Mesenchymal stem cell (in vitro differentiated cells and primary cell): ENCODE measurements around the gene DNAJB6.

Experiments
- DNase-seq: peaks from one replicate; pipeline ENCODE4 v3.0.0-alpha.2; 2013
- H2AFZ ChIP-seq: one replicate; pipeline ENCODE4 v1.6.1; 2013; ENCODE audit warnings: low read depth, mild to moderate bottlenecking, control low read depth, inconsistent platforms, low read length, moderate library complexity
- H2AK5ac ChIP-seq: 2 replicates; pipeline ENCODE4 v1.6.1; 2013; ENCODE audit warnings: low read length, moderate library complexity, mild to moderate bottlenecking, inconsistent platforms; ENCODE audit not compliant: severe bottlenecking
- H2BK120ac ChIP-seq: one replicate; pipeline ENCODE4 v1.6.1; 2013; ENCODE audit warnings: low read depth, mild to moderate bottlenecking, inconsistent platforms, low read length, moderate library complexity
- H2BK12ac ChIP-seq, 2 experiments: one replicate each; pipeline ENCODE4 v1.6.1; 2013; ENCODE audit warnings: inconsistent platforms in 2 of 2, low read length in 2 of 2, mild to moderate bottlenecking in 2 of 2, moderate library complexity in 2 of 2, control low read depth in 1 of 2
- H2BK15ac ChIP-seq: one replicate; pipeline ENCODE4 v1.6.1; 2013; ENCODE audit warnings: mild to moderate bottlenecking, low read depth, inconsistent platforms; ENCODE audit not compliant: poor library complexity, severe bottlenecking
- H2BK5ac ChIP-seq: 2 replicates; pipeline ENCODE4 v1.6.1; 2013; ENCODE audit warnings: low read depth, mild to moderate bottlenecking, low read length, control low read depth, inconsistent platforms; ENCODE audit not compliant: poor library complexity, severe bottlenecking
- H3K14ac ChIP-seq, 2 experiments: one replicate each; pipeline ENCODE4 v1.6.1; 2013; ENCODE audit warnings: inconsistent platforms in 2 of 2, low read length in 2 of 2, control low read depth in 1 of 2, mild to moderate bottlenecking in 1 of 2, moderate library complexity in 1 of 2
- H3K18ac ChIP-seq, 2 experiments: one replicate each; pipeline ENCODE4 v1.6.1; 2013; ENCODE audit warnings: inconsistent platforms in 2 of 2, low read length in 2 of 2, control low read depth in 1 of 2, low read depth in 1 of 2, mild to moderate bottlenecking in 1 of 2
- H3K23ac ChIP-seq, 2 experiments: one replicate each; pipeline ENCODE4 v1.6.1; 2013; ENCODE audit warnings: inconsistent platforms in 2 of 2, low read length in 2 of 2, mild to moderate bottlenecking in 2 of 2, moderate library complexity in 2 of 2, control low read depth in 1 of 2
- H3K27ac ChIP-seq: 2 replicates; pipeline ENCODE4 v1.5.1; 2013; ENCODE audit warnings: mild to moderate bottlenecking, moderate library complexity, low read length, control low read depth, inconsistent platforms; ENCODE audit not compliant: poor library complexity, severe bottlenecking
- H3K27me3 ChIP-seq, 2 experiments: 2 replicates each; pipeline versions ENCODE4 v1.6.1 to v1.7.0; 2013; ENCODE audit warnings: low read length in 2 of 2, mild to moderate bottlenecking in 2 of 2, moderate library complexity in 2 of 2, control low read depth in 1 of 2, inconsistent platforms in 1 of 2; ENCODE audit not compliant: control insufficient read depth in 1 of 2, insufficient read depth in 1 of 2
- H3K36me3 ChIP-seq, 2 experiments: 2 replicates each; pipeline versions ENCODE4 v1.6.1 to v1.7.0; 2013; ENCODE audit warnings: low read length in 2 of 2, control low read depth in 1 of 2, inconsistent platforms in 1 of 2, low read depth in 1 of 2, mild to moderate bottlenecking in 1 of 2; ENCODE audit not compliant: insufficient read depth in 2 of 2, control insufficient read depth in 1 of 2
- H3K4ac ChIP-seq, 2 experiments: one replicate each; pipeline ENCODE4 v1.6.1; 2013; ENCODE audit warnings: inconsistent platforms in 2 of 2, low read length in 2 of 2, mild to moderate bottlenecking in 2 of 2, moderate library complexity in 2 of 2, control low read depth in 1 of 2, low read depth in 1 of 2
- H3K4me1 ChIP-seq: 2 replicates; pipeline ENCODE4 v1.6.1; 2013; ENCODE audit warnings: low read depth, low read length, control low read depth; ENCODE audit not compliant: control insufficient read depth, insufficient read depth
- H3K4me2 ChIP-seq: 2 replicates; pipeline ENCODE4 v1.6.1; 2013; ENCODE audit warnings: low read length, mild to moderate bottlenecking, inconsistent platforms; ENCODE audit not compliant: poor library complexity, severe bottlenecking
- H3K4me3 ChIP-seq, 2 experiments: 2 replicates each; pipeline versions ENCODE4 v1.5.1 to v1.7.0; 2013; ENCODE audit warnings: low read length in 2 of 2, mild to moderate bottlenecking in 2 of 2, control low read depth in 1 of 2, low read depth in 1 of 2; ENCODE audit not compliant: insufficient read depth in 1 of 2
- H3K79me1 ChIP-seq: replicated peaks from 2 replicates; pipeline ENCODE4 v1.6.1; 2013; ENCODE audit warnings: mild to moderate bottlenecking, control low read depth, low read length, inconsistent platforms; ENCODE audit not compliant: poor library complexity, severe bottlenecking
- H3K9ac ChIP-seq: 2 replicates; pipeline ENCODE4 v1.7.0; 2013; ENCODE audit warnings: mild to moderate bottlenecking, low read length, moderate library complexity
- H3K9me3 ChIP-seq: 2 replicates; pipeline ENCODE4 v1.7.0; 2013; ENCODE audit warnings: mild to moderate bottlenecking, low read length; ENCODE audit not compliant: control insufficient read depth
- H4K8ac ChIP-seq: one replicate; pipeline ENCODE4 v1.6.1; 2013; ENCODE audit warnings: inconsistent platforms, mild to moderate bottlenecking, low read length, moderate library complexity
- H4K91ac ChIP-seq: one replicate; pipeline ENCODE4 v1.6.1; 2013; ENCODE audit warnings: mild to moderate bottlenecking, low read length, inconsistent platforms
- WGBS: methylation state at CpG from one replicate; pipeline ENCODE4 v1.1.7; 2013; ENCODE audit warnings: mixed read lengths; 5-methylcytosine and 5-hydroxymethylcytosine counted together

The DNAJB6 gene

DNA sequence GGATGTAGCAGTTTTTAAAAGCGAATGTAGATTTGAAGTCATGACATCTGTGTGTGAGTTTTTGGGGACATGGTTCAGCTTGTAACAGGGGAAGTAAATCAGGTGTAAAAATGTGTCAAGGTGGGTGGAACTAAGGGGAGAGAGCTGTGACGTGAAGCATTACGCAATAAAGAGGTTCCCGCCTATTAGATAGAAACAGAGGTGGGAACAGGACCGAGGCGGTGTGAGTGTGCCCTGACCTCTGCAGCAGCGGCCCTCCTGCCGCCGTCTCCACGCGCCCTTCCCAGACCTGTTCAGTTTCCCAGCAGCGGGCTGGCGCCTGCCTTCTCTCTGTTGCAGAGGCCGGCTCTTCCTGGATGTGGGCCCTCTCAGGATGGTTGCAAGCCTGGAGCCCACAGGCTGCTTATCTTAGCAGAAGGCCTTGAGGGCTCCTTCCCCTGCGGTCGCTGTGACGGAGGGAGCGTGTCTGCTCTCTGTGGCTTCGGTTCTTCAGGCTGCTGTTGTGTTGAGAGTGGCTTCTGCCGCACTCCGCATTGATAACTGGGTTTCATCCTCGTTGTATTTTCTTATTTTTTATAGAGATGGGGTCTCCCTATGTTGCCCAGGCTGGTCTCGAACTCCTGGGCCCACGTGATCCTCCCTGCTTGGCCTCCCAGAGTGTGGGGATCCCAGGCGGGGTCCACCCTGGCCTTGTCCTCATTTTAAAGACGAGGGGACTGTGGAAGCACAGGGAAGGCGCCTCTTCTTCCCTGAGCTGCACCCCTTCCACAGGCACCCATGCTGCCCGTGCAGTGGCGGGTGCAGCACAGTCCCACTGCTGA lies 65.0 kb downstream of the DNAJB6 start:
- DNase-seq: no peak
- Histone ChIP-seq H2BK120ac (no peak overlapping the region), H2BK12ac (no peak overlapping the region), H2BK5ac (no peak overlapping the region), H4K91ac (no peak overlapping the region), H3K9me3 (no peaks in the 10 kb centered on the region), H3K4me2 (no peak overlapping the region), H3K4me1 (peaks cover 60% of the 10 kb centered on the region), H3K4ac (no peak overlapping the region), H2BK15ac (no peak overlapping the region), H3K23ac (no peak overlapping the region), H3K27me3 (no peaks in the 10 kb centered on the region), H4K8ac (peak overlapping the region; percentile 2), H3K36me3 (peaks cover 28 to 63% of the 10 kb centered on the region in 2 experiments), H3K9ac (no peak overlapping the region), H3K18ac (no peak overlapping the region), H3K27ac (no peak overlapping the region), H2AK5ac (peak overlapping the region; percentile 35), H3K79me1 (peaks cover 45% of the 10 kb centered on the region), H2AFZ (no peak overlapping the region), H3K14ac (no peak overlapping the region), H3K4me3 (no peak overlapping the region)
- 97% methylated on average over 29 of the region's 29 CpGs for WGBS

DNA sequence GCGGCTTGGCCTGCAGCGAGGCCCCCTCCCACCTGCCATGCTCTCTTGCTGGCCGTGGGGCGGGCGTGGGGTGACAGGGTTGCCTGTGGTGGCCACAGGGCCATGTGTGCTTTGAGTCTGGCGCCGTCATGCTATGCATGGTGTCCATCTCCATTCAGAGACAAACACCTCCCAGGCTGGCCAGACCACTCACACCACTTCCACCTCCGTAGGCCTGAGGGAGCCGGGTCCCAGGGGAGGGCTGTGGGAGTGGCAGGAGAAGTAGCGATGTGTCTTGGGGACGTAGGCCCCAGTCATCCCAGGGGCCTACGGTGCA lies 65.5 kb downstream of the DNAJB6 start:
- H3K27ac ChIP-seq: no peak overlapping the region
- H2BK5ac ChIP-seq: no peak overlapping the region
- no peak overlapping the region for H2BK15ac ChIP-seq
- no peak overlapping the region for H3K14ac ChIP-seq
- peaks cover 44% of the 10 kb centered on the region for H3K79me1 ChIP-seq
- H2AK5ac ChIP-seq: no peak overlapping the region
- no peak overlapping the region for H3K4ac ChIP-seq
- H2BK12ac ChIP-seq: no peak overlapping the region
- 90% methylated on average over 10 of the region's 12 CpGs for WGBS
- H4K91ac ChIP-seq: no peak overlapping the region
- H3K18ac ChIP-seq: no peak overlapping the region
- peaks cover 25 to 62% of the 10 kb centered on the region in 2 experiments for H3K36me3 ChIP-seq
- peaks cover 56% of the 10 kb centered on the region for H3K4me1 ChIP-seq
- no peak overlapping the region for H4K8ac ChIP-seq
- H3K9me3 ChIP-seq: no peaks in the 10 kb centered on the region
- no peak overlapping the region for H3K23ac ChIP-seq
- no peak overlapping the region for H2AFZ ChIP-seq
- no peak overlapping the region for H3K4me3 ChIP-seq
- no peak for DNase-seq
- no peak overlapping the region for H2BK120ac ChIP-seq
- H3K27me3 ChIP-seq: no peaks in the 10 kb centered on the region
- H3K4me2 ChIP-seq: no peak overlapping the region
- H3K9ac ChIP-seq: no peak overlapping the region

DNA sequence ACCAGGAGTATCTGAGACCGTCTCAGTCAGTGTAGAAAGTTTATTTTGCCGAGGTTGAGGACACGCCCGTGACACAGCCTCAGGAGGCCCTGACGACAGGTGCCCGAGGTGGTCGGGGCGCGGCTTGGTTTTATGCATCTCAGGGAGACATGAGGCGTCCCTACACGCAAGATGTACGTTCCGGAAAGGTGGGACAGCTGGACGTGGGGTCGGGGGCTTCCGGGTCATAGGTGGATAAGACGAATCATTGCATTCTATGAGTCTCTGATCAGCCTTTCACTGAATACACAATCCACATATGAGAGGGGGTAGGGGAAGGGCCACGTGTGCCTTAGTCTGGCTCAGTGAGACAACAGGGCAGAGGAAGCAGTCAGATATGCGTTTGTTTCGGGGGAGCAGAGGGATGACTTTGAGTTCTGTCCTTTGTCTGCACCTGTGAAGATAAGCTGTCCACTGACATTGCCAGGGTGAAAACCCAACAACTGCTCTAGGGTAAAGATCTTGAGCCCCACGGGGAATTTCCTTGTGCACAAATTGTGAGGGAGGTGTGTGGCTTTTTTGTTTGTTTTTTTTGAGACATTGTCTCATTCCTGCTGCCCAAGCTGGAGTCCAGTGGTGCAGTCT lies 66.2 kb downstream of the DNAJB6 start:
- no peak overlapping the region for H3K9ac ChIP-seq
- H2BK120ac ChIP-seq: no peak overlapping the region
- H3K27me3 ChIP-seq: no peaks in the 10 kb centered on the region
- H3K4me2 ChIP-seq: no peak overlapping the region
- H3K36me3 ChIP-seq: peaks cover 30 to 65% of the 10 kb centered on the region in 2 experiments
- no peak for DNase-seq
- H2BK15ac ChIP-seq: no peak overlapping the region
- H2AFZ ChIP-seq: no peak overlapping the region
- no peak overlapping the region for H3K27ac ChIP-seq
- H4K91ac ChIP-seq: no peak overlapping the region
- H3K18ac ChIP-seq: no peak overlapping the region
- H3K79me1 ChIP-seq: peaks cover 50% of the 10 kb centered on the region
- H3K4me1 ChIP-seq: peaks cover 50% of the 10 kb centered on the region
- H3K4me3 ChIP-seq: no peak overlapping the region
- H2BK5ac ChIP-seq: no peak overlapping the region
- H2BK12ac ChIP-seq: no peak overlapping the region
- H3K9me3 ChIP-seq: no peaks in the 10 kb centered on the region
- no peak overlapping the region for H4K8ac ChIP-seq
- no peak overlapping the region for H3K4ac ChIP-seq
- WGBS: 90% methylated on average over 16 of the region's 21 CpGs
- no peak overlapping the region for H3K14ac ChIP-seq
- no peak overlapping the region for H3K23ac ChIP-seq
- no peak overlapping the region for H2AK5ac ChIP-seq

DNA sequence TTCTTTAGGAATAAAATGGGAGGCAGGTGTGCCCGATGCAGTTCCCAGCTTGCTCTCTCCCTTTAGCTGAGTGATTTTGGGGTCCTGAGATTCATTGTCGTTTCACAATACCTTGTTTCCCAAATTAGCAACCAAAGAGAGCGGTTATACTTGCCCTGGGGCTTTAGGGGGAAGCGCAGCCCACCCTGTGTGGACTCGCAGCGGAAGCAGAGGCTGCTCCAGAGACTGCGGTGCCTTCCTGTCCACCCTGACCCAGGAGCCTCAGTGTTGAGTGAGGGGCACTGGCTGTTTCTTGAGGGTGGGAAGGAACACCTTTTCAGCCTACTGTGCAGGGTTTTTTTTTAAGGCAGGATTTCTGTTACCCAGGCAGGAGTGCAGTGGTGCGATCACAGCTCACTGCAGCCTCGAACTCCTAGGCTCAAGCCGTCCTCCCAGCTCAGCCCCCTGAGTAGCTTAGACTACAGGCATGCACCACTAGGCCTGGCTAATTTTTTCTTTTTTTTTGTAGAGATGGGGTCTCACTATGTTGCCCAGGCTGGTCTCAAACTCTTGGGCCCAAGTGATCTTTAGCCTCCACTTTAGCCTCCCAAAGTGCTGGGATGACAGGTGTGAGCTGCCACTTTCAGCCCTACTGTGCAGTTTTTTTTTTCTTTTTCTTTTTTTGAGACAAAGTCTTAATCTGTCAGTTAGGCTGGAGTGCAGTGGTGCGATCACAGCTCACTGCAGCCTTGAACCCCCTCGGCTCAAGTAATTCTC lies 67.0 kb downstream of the DNAJB6 start:
- DNase-seq: no peak
- no peak overlapping the region for H4K91ac ChIP-seq
- H2BK15ac ChIP-seq: no peak overlapping the region
- H3K9me3 ChIP-seq: no peaks in the 10 kb centered on the region
- no peak overlapping the region for H3K23ac ChIP-seq
- H3K9ac ChIP-seq: no peak overlapping the region
- no peak overlapping the region for H3K14ac ChIP-seq
- no peaks in the 10 kb centered on the region for H3K27me3 ChIP-seq
- H2BK5ac ChIP-seq: no peak overlapping the region
- H2BK12ac ChIP-seq: no peak overlapping the region
- peaks cover 30 to 73% of the 10 kb centered on the region in 2 experiments for H3K36me3 ChIP-seq
- H3K4me2 ChIP-seq: no peak overlapping the region
- 98% methylated on average over 12 of the region's 12 CpGs for WGBS
- no peak overlapping the region for H4K8ac ChIP-seq
- no peak overlapping the region for H2AFZ ChIP-seq
- H3K4me3 ChIP-seq: no peak overlapping the region
- no peak overlapping the region for H3K4ac ChIP-seq
- H3K79me1 ChIP-seq: peaks cover 55% of the 10 kb centered on the region
- peaks cover 51% of the 10 kb centered on the region for H3K4me1 ChIP-seq
- H3K27ac ChIP-seq: no peak overlapping the region
- H2BK120ac ChIP-seq: no peak overlapping the region
- H2AK5ac ChIP-seq: peak overlapping the region; percentile 62
- no peak overlapping the region for H3K18ac ChIP-seq
